K562 (cell line): Measurements from ENCODE around the gene NAV2. TPM values are rescaled to one million over a fixed set of nuclear protein-coding genes. Genes with fewer than 3 reads are reported as not detected.

ENCODE experiments used
- polyA plus RNA-seq, 8 experiments: library from polyadenylated mRNA; depleted of rRNA in 4 of 8; stranded (reverse) in 5 of 8; unstranded in 3 of 8; fragments of >200 nt; fragmentation: Nextera tagmentation in 2 of 8; fragmentation: Illumina TruSeq in 1 of 8; extraction: Ambion mirVana in 2 of 8; extraction: Trizol in 1 of 8; gene quantifications; 2 replicates each; pipeline versions ENCODE4 v1.2.1 to v1.2.3, GENCODE V29; 2011 to 2014; ENCODE audit warnings: inconsistent platforms in 1 of 8, missing spikeins in 1 of 8
- total RNA-seq, 7 experiments: library from RNA; depleted of rRNA in 6 of 7; stranded (reverse); fragments of >200 nt in 6 of 7; fragmentation: Illumina TruSeq in 2 of 7; extraction: Trizol in 2 of 7; gene quantifications; 2 replicates each; pipeline versions ENCODE4 v1.2.1 to v1.2.3, GENCODE V29; 2011 to 2021; ENCODE audit warnings: low replicate concordance in 1 of 7
- TF ChIP-seq, protein P1 (sequence below), 2 experiments: fragments of 450-650 bp; formaldehyde crosslinking in 1 of 2; IDR thresholded peaks; 2 replicates each; pipeline versions ENCODE4 v1.4.0 to v1.6.1; 2014 to 2020; ENCODE audit warnings: mild to moderate bottlenecking in 2 of 2, borderline replicate concordance in 1 of 2, low read depth in 1 of 2

The NAV2 gene
- total and polyA plus RNA-seq, 9 of the 15 experiments (the other 6 are each of a cell fraction or from before 2014, with no cell fraction given), result 0.03 to 0.35 (median 0.05) TPM

DNA sequence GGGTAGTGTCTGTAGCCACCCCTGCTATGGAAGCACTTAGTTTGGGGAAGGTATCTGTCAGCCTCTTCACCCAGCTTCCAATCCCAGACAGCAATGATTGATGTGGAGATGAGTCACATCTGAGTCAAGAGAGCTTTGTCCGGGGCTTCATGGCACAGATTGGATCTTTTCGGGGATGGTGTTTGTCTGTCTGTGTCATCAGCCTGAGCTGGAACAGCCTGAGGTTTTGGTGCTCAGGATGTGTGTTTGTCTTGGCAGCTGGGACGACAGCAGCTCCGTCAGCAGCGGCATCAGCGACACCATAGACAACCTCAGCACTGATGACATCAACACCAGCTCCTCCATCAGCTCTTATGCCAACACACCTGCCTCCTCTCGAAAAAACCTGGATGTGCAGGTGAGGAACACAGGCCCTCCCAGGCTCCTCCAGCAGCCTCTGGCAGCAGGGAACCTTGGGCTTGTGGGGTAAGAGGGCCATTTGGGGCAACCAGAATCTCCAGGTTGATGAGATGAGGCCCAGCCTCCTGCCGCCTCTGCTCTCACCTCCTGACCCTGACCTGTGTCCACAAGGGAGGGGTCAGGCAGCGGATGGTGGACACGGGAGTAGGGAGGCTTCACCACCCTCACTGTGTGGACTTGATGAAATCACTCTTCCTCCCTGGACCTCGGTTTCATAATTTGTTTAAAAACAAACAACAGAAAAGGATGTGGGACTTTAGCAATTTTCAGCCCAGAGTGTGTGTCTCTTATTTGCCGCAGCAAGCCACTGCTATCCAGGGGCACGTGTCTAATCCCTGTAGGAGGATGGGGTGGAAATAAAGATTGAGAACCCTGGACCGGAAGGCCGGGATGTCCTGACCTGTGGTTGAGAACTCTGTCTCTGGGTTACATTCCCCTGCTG is 323.3 kb downstream of the NAV2 start (continued):
- TF ChIP-seq, protein P1, sequence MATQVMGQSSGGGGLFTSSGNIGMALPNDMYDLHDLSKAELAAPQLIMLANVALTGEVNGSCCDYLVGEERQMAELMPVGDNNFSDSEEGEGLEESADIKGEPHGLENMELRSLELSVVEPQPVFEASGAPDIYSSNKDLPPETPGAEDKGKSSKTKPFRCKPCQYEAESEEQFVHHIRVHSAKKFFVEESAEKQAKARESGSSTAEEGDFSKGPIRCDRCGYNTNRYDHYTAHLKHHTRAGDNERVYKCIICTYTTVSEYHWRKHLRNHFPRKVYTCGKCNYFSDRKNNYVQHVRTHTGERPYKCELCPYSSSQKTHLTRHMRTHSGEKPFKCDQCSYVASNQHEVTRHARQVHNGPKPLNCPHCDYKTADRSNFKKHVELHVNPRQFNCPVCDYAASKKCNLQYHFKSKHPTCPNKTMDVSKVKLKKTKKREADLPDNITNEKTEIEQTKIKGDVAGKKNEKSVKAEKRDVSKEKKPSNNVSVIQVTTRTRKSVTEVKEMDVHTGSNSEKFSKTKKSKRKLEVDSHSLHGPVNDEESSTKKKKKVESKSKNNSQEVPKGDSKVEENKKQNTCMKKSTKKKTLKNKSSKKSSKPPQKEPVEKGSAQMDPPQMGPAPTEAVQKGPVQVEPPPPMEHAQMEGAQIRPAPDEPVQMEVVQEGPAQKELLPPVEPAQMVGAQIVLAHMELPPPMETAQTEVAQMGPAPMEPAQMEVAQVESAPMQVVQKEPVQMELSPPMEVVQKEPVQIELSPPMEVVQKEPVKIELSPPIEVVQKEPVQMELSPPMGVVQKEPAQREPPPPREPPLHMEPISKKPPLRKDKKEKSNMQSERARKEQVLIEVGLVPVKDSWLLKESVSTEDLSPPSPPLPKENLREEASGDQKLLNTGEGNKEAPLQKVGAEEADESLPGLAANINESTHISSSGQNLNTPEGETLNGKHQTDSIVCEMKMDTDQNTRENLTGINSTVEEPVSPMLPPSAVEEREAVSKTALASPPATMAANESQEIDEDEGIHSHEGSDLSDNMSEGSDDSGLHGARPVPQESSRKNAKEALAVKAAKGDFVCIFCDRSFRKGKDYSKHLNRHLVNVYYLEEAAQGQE (IDR thresholded peaks at IDR 0.05; ENCODE audit: borderline replicate concordance), result no peak; the same call in 1 of the 2 replicates
- TF ChIP-seq, protein P1 (CRISPR knock-in tag; IDR thresholded peaks at IDR 0.05; ENCODE audit: low read depth), result no peak
